Hematopoietic multipotent progenitor cell treated with erythropoietin and hydrocortisone succinate and interleukin-3 and kit ligand, for 17 days (in vitro differentiated cells): ENCODE data around the gene RPS14.
A peak's percentile ranks its signal among the peaks of the same experiment; 100 is the strongest.
"Not testable (repeated sequence)": the region's sequence is repeated elsewhere in the genome, so short reads cannot be mapped to it uniquely, and the experiment has no call there.

Experiments used
- DNase-seq: peaks from one replicate; pipeline ENCODE4 v3.0.0-alpha.2; 2015; ENCODE audit warnings: low spot score

Gene RPS14

DNA sequence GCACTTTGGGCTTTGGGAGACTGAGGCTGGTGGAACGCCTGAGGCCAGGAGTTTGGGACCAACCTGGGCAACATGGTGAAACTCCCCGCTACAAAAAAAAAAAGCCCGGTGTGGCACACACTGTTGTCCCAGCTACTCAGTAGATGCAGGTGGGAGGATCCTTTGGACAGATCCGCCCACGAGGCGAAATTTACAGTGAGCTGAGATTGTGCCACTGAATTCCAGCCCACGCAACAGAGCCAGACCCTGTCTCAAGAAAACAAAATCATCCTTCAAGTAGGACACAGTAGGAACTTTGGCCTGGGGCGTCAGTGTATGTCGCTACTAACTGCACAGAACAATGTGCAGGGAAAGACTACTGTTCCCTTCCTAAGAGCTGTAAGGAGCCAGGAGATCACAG is 4.8 kb downstream of the RPS14 start:
- DNase-seq = no peak

DNA sequence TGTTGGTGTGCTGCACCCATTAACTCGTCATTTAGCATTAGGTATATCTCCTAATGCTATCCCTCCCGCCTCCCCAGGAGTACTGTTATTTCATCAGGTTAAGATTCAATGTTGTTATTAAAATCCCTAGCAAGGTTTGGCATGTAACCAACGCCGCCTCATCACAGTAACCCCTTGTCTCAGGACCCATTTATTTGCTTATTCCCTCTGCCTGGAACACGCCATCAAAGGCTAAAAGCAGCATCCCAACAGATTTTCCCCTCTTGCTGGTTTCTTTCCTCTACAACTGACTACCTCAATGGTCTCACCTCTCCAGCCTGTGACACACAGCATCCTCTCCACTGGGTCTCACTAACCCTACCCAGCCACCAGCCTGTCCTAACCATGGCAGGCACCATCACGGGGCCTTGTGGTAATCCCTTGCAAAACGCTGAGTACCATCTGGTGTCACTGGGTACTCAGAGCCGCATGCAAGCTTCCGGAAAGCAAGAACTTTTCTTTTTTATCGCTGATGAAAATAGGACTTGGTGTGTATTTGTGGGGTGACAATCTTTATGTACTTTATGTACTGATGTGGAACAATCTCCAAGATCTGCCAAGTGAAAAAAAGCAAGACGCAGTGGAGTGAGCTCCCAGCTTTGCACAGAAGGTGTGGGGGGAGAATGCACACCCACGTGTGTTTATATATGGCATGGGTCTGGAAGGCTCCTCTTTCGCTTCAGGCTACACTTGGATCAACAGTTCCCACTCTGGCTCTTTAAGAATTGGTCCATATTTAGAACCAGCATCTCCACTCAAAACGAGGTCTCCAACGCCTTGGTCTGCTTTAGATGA is 6.1 kb downstream of the RPS14 start:
- no peak for DNase-seq

DNA sequence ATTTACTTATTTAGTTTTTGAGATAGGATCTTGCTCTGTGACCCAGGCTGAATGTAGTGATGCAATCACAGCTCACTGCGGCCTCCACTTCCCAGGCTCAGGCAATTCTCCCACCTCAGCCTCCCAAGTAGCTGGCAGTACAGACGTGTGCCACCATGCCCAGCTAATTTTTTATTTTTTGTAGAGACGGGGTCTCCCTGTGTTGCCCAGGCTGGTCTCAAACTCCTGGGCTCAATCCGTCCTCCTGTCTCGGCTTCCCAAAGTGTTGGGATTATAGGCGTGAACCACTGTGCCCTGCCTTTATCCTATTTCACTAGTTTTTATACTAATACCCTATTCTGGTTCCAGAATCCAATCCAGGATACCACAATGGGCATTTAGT is 6.8 kb downstream of the RPS14 start:
- DNase-seq = no peak

DNA sequence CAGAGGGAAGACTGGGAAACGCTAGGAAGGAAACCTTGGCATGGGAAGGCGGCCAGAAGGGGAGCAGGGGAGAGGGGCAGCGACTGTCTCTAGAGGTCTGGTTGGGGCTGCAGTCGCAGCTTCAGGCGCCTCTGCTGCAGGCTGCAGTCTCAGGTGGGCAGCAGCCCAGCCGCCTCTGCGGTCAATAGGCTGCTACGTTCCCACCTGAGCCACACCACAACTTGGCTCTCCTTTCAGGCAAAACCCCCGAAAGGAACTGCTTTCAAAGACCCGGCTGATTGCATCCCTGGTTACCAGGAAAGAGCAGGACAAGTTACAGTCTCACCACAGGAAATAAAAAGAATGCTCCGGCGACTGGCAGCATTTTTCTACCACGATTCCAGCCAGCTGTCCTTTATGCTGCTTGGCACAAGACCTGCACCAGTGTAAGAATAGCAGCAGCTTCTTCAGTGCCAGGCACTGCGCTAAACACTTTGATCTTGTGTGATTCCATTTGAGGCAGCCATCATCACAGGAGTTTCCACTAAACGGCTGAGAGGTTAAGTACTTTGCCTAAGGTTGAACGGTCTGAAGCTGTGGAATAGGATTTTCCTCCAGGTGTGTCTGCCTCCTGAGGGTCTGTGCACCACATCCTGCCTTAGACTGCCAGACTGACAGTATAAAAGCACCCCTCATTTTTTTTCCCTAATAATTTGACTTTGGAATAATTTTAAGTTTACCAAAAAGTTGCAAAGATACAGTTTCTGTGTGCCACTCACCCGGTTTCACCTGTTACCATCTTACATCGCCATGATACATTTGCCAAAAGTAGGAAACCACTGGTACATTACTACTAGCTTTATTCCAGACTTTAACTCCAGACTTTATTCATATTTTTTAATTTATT is 7.5 kb downstream of the RPS14 start:
- no peak for DNase-seq

DNA sequence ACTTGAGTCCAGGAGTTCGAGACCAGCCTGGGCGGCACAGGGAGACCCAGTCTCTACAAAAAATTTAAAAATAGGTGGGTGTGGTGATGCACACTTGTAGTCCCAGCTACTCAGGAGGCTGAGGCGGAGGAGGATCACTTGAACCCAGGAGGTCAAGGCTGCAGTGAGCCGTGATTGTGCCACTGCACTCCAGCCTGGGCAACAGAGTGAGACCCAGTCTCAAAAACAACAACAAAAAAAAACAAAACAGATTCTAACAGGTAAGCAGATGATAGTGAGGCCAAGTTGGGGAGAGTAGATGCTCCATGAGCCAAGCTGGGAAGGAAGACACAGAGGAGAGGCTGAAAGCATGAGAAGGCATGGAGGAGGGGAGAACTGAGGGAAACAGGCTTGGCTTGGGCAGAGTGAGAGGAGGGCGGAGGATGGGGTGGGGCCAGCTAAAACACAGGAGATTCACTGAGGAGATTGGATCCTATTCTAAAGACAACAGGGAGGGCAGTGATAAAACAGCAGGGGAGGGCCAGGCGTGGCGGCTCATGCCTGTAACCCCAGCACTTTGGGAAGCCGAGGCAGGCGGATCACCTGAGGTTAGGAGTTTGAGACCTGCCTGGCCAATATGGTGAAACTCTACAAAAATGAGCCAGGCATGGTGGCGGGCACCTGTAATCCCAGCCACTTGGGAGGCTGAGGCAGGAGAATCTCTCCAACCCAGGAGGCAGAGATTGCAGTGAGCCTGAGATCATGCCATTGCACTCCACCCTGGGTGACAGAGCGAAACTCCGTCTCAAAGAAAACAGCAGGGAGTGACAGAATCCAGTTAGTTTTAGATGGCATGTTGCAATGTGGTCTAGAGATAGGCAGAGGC is 8.4 kb downstream of the RPS14 start:
- DNase-seq = no peak

DNA sequence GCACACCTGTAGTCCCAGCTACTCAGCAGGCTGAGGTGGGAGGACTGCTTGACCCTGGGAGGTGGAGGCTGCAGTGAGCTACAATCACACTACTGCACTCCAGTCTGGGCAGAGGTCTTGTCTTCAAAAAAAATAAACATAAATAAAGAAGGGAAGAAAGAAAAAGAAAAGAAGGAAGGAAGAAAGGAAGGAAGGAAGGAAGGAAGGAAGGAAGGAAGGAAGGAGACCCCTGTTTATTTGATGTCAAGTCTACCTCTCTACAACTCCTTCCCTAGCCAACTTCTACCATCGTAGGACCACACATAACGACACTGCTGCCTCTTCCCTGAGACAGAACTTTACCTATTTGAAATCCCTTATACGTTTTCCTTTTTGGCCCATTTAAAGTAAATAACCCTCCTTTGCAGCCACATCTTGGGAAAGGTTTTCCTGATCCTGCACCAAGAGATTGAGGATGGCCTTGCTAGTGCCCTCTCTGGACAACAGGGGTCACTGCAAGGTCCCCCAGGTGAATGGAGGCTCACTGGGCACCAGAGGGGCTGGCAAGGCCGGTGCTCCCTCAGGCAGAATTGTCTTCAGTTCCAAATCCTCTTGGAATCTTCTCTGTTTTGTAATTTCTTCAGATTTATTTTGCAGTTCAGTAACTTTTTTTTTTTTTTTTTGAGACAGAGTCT is 10.5 kb downstream of the RPS14 start:
- peak; percentile 20 for DNase-seq

DNA sequence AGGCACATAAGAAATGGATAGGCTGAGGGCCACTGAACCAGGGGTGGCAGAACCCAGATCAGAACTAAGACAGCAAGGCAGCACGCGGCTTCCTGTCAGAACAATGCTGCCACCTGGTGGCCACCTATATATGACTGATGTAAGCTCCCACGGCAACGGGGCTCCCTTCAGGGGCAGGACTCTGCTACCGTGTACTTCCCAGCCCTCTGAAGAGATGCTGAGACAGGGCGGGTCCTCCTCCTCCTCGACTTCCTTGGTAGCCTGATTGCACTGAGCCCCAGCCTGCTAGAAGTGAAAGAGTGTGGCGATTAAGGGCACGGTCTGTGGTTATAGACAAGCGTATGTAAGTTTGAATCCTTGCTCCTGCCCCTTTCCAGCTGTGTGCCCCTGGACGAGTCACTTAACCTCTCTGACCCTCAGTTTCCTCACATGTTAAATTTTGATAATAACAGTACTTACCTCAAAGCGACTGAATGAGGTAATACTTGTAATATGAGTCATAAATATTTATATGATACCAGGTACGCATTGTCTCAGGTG is 13.3 kb downstream of the RPS14 start:
- DNase-seq = peak; percentile 86

DNA sequence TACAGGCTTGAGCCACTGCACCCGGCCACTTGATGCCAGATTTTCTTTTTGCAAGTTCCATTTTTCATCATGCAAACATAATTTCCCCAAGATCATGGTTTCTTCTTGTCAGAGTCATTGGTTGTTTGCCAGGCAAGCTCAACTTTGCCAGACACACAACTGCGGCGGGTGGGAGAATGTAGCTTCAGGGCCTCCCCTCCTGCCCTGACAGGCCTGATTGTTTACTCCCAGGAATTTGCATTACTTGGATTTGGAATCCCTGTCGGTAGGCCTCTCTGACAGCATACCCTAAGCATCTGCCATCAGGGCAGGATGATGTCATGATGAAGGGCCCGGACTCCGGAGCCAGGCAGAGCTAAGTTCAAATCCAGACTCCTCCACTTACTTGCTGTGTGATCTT is 15.1 kb downstream of the RPS14 start:
- DNase-seq = no peak

DNA sequence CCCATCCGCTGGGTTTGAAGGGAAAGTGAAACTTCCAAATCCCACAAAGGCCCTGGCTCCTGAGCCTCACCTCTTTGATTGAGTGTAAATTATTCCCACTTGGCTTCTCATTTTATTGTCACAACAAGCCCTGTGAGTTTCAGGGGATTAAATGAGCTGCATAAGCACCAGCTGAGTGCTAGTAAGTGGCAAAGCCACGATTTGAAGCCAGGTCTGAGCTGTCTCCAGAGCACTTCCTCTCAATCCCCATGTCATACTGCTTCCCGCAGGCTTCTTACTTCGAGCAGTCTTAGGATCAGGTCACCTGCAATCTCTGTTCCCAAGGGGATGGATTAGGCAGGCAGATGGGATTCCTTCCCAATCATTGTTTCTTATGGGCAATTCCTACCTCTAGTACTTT is 18.0 kb downstream of the RPS14 start:
- DNase-seq = no peak

DNA sequence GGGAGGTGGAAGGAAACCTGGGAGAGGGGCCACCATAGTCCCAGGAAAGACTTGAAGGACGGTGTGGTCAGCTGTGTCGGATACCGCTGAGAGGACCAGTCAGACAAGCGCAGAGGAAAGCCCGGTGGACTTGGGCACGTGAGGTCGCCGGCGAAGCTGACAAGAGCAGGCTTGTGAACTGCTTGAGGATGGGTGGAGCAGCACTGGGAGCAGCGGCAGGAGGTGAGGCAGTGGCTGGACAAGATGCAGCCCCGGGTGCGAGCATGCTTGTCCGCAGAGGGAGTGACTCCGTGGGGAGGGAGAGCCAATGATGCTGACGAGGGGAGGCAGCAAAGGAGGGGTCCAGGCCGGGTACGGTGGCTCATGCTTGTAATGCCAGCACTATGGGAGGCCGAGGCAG is 18.5 kb downstream of the RPS14 start:
- no peak for DNase-seq

DNA sequence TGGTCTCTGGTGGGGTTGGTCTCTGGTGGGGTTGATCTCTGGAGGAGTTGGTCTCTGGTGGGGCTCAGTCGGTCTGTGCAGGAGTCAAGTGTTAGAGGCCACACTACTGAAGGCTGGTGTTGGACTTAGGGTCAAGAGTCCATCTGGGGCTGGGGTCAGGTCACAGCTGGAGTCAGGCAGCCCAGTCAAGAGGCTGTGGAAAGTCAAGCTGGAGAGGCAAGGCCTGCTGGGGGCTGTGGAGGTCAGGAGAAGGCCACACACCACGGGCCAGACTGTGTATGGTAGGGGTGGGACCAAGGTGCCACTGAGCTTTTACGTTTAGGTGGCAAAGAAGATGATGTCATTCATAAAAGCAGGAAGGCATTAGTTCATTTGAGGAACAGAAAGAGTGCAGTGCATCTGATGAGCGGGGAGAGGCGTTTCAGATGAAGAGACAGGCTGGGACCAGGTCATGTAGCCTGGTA is 20.1 kb downstream of the RPS14 start:
- no peak for DNase-seq

DNA sequence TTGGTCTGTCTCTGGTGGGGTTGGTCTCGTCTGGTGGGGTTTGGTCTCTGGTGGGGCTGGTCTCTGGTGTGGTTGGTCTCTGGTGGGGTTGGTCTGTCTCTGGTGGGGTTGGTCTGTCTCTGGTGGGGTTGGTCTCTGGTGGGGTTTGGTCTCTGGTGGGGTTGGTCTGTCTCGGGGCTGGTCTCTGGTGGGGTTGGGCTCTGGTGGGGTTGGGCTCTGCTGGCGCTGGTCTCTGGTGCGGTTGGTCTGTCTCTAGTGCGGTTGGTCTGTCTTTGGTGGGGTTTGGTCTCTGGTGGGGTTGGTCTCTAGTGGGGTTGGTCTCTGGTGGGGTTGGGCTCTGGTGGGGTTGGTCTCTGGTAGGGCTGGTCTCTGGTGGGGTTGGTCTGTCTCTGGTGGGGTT is 20.6 kb downstream of the RPS14 start:
- no peak for DNase-seq

DNA sequence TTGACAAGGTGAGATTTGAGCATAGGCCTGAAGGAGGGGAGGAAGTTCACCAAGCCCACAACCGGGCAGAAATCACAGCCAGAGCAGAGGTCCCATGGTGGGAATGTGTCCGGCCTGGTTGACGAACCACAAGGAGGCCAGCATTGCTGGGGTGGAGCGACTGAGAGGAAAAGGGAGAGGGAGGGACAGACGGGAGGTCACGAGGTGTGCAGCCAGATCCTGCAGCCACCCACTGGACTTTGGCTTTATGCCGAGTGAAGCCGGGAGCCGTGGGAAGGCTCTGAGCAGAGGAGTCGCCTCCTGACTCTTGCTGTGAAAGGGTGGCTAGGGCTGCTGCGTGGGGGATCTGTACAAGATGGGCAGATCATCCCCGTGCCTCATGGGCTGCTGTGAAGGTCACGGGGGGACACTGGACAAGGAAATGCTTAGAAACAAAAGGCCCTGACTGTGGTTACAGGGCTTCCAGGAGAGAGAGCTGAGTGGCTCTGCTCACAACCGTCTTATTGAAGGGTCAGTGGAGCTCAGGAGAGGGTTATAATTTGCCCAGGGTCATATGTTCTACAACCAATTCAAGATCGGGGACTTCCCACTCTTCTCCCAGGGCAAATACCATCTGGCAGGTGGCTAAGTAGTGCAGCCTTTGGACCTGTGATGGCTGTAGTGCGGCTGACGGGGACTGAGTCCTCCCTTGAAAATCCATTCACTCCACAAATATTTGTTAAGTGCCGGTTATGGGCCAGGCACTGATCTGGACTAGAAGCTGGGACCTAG is 21.2 kb downstream of the RPS14 start:
- no peak for DNase-seq

DNA sequence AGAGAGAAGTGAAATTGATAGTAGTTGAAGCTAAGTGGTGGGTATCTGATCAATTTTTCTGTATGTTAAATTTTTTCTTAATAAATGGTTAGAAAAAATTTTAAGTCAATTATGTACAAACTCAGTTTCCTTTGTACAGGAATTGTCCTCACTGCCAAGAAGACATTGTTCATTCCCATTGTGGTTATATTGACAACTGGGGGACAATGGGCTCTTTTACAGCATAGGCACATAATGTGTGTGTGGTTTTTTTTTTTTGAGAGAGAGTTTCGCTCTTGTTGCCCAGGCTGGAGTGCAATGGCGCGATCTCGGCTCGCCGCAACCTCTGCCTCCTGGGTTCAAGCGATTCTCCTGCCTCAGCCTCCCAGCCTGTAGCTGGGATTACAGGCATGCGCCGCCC is 23.4 kb downstream of the RPS14 start:
- not testable (repeated sequence) for DNase-seq

DNA sequence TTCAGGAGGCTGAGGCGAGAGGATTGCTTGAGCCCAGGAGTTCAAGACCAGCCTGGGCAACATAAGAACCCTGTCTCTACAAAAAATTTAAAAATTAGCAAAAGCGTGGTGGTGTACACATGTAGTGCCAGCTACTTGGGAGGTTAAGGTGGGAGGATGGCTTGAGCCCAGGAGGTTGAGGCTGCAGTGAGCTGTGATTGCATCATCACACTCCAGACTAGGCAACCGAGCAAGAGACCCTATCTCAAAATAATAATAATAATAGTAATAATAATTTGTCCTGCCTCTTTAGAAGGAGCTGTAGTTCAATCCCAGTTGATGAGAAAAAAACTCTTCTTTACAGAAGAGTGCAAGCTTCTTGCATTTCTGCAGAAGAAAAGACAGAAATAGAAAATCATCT is 26.8 kb downstream of the RPS14 start:
- no peak for DNase-seq

DNA sequence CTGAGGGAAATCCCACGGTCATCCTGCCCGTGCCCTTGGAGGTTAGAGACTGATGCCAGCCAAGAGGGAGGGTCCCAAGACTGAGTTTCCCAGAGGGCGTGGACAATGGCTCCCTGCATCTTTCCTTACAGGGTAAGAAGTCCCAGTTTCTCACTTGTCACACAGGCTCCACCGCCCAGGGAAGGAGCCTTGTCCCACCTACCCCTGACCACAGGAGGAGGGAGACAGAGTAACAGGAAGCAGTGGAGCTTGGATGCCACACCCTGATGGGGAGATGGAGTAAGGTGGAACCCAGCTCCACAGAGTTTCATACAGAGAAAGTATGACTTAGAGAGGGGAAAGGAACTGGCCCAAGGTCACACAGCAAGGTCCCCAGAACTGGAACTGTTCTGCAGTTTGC is 27.5 kb downstream of the RPS14 start:
- DNase-seq = no peak

DNA sequence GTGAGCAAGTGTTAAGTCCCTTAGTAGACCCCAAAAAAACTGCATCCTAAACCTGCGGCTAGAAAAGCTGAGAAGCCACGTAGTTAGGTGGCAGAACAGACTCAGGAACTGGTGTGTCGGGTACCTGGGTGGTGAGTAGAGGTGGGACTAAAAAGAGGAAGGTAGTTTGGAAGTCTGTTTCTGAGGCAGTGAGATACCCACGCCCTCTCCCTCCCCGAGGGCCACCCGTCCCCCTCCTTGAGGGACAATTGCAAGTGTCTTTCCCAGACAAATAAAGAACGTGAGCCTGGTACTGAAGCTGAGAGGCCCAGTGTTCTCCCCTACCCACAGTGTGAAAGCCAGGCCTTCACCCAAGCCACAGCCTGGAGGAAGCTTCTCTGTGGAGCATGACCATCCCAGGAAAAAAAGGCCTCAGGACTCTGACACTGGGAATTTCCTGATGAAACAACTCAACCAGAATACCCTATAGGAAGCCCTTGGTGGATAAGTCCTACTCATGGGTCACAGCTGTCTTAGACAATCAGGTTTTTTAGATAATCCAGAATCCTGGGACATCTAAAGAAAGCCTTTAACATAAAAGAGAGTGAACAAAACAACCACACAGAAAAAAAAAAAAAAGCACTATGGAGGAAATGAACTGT is 29.8 kb downstream of the RPS14 start:
- no peak for DNase-seq

DNA sequence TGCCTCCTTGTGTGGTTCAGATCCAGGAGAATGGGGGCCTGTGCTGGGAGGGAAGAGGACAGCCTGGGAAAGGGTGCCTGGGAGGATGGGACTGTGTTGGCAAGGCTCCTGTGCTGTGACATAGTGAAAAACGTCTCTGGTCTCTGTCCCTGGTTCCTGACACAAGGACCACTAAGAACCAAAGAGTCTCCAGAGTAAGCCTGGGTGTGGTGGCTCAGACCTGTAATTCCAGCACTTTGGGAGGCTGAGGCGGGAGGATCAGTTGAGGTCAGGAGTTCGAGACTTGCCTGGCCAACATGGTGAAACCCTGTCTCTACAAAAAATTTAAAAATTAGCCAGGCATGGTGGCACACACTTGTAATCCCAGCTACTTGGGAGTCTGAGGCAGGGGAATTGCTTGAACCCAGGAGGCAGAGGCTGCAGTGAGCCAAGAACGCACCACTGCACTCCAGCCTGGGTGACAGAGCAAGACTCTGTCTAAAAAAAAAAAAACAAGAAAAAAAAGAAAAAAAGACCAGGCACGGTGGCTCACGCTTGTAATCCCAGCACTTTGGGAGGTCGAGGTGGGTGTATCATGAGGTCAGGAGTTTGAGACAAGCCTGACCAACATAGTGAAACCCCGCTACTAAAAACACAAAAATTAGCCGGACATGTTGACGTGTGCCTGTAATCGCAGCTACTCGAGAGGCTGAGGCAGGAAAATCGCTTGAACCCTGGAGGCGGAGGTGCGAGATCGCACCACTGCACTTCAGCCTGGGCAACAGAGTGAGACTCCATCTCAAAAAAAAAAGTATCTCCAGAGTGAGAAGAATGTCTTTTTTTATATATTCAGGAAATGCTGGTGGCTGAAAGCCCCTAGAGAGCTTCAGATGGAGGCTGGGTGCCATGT is 35.4 kb downstream of the RPS14 start:
- not testable (repeated sequence) for DNase-seq
